ENCODE measurements around the gene PDF.

GRCh38 chr16:69367980-69368379 is 37.6 kb upstream of the PDF start:
- no peak for TF ChIP-seq CTCF (conservative IDR thresholded peaks at IDR 0.05; ENCODE audit: low read length)
- no peak for TF ChIP-seq EZH2phosphoT487 (IDR thresholded peaks at IDR 0.05; ENCODE audit: borderline replicate concordance, low read depth, low read length)

All from OCI-LY7 (cell line).